Uterus (tissue), 4 donors: Measurements from ENCODE around the gene AP1B1. TPM values are rescaled to one million over a fixed set of nuclear protein-coding genes. Genes with fewer than 3 reads are reported as not detected.

Experiments
- DNase-seq, 2 donors: peaks; one replicate each; pipeline ENCODE4 v3.0.0-alpha.2; 2019 to 2020
- H3K27ac ChIP-seq, 2 donors: fragments of 200-600 bp; sonication (generic); 1 replicate in 1 of 2; 2 replicates in 1 of 2; pipeline ENCODE4 v1.5.1; 2016 to 2018
- H3K27me3 ChIP-seq, 2 donors: fragments of 200-600 bp; sonication (generic); one replicate each; pipeline ENCODE4 v1.5.1; 2018 to 2019; ENCODE audit warnings: control low read depth in 1 of 2
- H3K36me3 ChIP-seq, 2 donors: fragments of 200-600 bp; sonication (generic); one replicate each; pipeline ENCODE4 v1.5.1; 2019; ENCODE audit warnings: control low read depth in 1 of 2
- H3K4me1 ChIP-seq, 2 donors: fragments of 200-600 bp; sonication (generic); one replicate each; pipeline ENCODE4 v1.5.1; 2018 to 2019; ENCODE audit warnings: control low read depth in 1 of 2
- H3K4me3 ChIP-seq, 2 donors: fragments of 200-600 bp; sonication (generic); 1 replicate in 1 of 2; 2 replicates in 1 of 2; pipeline ENCODE4 v1.5.1; 2018 to 2019; ENCODE audit warnings: mild to moderate bottlenecking in 1 of 2
- H3K9me3 ChIP-seq, 2 donors: fragments of 200-600 bp; sonication (generic); one replicate each; pipeline ENCODE4 v1.5.1; 2019; ENCODE audit warnings: control low read depth in 1 of 2
- POLR2A ChIP-seq, 2 donors: fragments of 450-650 bp; IDR thresholded peaks; one replicate each; pipeline ENCODE4 v1.6.1; 2016; ENCODE audit warnings: antibody characterized with exemption in 2 of 2, mild to moderate bottlenecking in 1 of 2, moderate library complexity in 1 of 2
- intact Hi-C: fragments of 100-400 bp; cut with DNase I; formaldehyde crosslinking; loops from one replicate; pipeline ENCODE4 v1.15.1; 2023; ENCODE audit warnings: low total_unique reads
- total RNA-seq, 4 donors: library from RNA; depleted of rRNA in 3 of 4; stranded (reverse); fragments of >200 nt in 3 of 4; gene quantifications; one replicate each; pipeline versions ENCODE4 v1.1.0 to v1.2.4, GENCODE V29; 2014 to 2023
- TF ChIP-seq, protein P1 (sequence below), 4 experiments: fragments of 200-600 bp in 2 of 4; fragments of 450-650 bp in 2 of 4; sonication (generic) in 2 of 4; IDR thresholded peaks; one replicate each; pipeline ENCODE4 v1.5.1; 2016 to 2019; ENCODE audit warnings: antibody characterized with exemption in 4 of 4, mild to moderate bottlenecking in 2 of 4, moderate library complexity in 1 of 4
- donor health status: DM: yes; HTN: yes; CAD: no.

Gene AP1B1
- total RNA-seq, 4 donors from 2014 or later: 32.3 to 49.6 (median 36.6) TPM

GRCh38 chr22:29316141-29316828, 72.1 kb downstream of the AP1B1 start:
- DNase-seq: no peak
- Histone ChIP-seq H3K27ac (no peak overlapping the region), H3K4me3 (no peak overlapping the region), H3K9me3 (no peaks in the 10 kb centered on the region), H3K36me3 (no peaks in the 10 kb centered on the region), H3K4me1 (peaks cover 0 to 32% of the 10 kb centered on the region in 2 donors), H3K27me3 (peaks cover 17 to 21% of the 10 kb centered on the region in 2 donors)
- intact Hi-C loops: no loop called here
- TF ChIP-seq POLR2A (IDR thresholded peaks at IDR 0.05): no peak
- TF ChIP-seq, protein P1, sequence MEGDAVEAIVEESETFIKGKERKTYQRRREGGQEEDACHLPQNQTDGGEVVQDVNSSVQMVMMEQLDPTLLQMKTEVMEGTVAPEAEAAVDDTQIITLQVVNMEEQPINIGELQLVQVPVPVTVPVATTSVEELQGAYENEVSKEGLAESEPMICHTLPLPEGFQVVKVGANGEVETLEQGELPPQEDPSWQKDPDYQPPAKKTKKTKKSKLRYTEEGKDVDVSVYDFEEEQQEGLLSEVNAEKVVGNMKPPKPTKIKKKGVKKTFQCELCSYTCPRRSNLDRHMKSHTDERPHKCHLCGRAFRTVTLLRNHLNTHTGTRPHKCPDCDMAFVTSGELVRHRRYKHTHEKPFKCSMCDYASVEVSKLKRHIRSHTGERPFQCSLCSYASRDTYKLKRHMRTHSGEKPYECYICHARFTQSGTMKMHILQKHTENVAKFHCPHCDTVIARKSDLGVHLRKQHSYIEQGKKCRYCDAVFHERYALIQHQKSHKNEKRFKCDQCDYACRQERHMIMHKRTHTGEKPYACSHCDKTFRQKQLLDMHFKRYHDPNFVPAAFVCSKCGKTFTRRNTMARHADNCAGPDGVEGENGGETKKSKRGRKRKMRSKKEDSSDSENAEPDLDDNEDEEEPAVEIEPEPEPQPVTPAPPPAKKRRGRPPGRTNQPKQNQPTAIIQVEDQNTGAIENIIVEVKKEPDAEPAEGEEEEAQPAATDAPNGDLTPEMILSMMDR (IDR thresholded peaks at IDR 0.05): no peak

DNA sequence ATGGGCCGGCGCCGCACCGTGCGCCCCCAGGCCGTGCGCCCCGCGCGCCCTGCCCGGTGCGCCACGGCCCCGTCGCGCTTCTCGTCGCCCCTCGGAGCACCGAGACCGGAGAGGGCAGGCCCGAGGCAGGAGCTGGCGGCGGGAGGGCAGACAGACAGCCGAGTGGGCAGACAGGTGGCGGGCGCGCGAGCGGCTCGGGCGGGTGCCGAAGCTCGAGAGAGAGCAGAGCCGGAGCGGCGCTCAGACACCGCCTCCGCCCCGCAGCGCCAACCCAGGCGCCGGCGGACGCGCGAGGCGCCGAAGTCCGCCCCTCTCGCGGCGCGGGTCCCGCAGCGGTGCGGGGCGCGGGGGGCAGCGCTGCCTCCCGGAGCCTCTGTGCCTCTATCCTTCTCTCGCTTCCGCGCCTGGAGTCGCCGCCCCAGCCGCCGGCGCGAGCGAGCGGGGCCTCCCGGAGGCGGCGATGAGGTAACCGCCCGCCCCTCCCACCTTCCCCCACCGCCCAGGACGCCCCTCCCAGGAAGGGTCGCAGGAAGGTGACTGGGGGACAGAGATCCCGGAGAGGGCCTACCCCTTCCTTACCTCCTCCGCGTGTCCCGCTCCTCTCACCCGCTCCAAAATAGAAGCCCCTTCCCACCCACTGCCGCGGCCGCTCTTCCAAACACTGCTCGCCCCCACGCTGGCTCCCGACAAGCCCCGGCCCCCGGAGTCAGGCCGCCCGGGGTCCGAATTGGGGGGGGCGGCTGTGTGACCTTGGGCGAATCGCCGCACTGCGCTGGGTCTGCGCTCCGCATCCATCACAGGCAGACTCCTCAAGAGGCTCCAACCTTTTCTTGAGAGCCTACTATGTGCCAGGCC, 72.9 kb downstream of the AP1B1 start, which contains the start of gene RASL10A:
RASL10A (minus strand) TSS at position 412 of the 855 bp plus-strand sequence. CDS start 451 bp downstream, outside the sequence.
- intact Hi-C loops: no loop called here
- H3K9me3 ChIP-seq: no peaks in the 10 kb centered on the region
- peak within 1 kb of the TSS in 1 of 2 donors; percentile 19 for H3K4me3 ChIP-seq
- H3K4me1 ChIP-seq: peaks cover 4 to 37% of the 10 kb centered on the region in 2 donors
- no peak within 1 kb of the TSS for H3K27ac ChIP-seq
- no peaks in the 10 kb centered on the region for H3K36me3 ChIP-seq
- TF ChIP-seq, protein P1 (IDR thresholded peaks at IDR 0.05): no peak
- peak in 1 of 2 donors; percentile 5 for TF ChIP-seq POLR2A (IDR thresholded peaks at IDR 0.05)
- H3K27me3 ChIP-seq: peaks cover 17 to 21% of the 10 kb centered on the region in 2 donors
- DNase-seq: no peak

GRCh38 chr22:29314537-29315285, 73.7 kb downstream of the AP1B1 start:
- DNase-seq: no peak
- Histone ChIP-seq H3K9me3 (no peaks in the 10 kb centered on the region), H3K4me1 (peaks cover 7 to 41% of the 10 kb centered on the region in 2 donors)

DNA sequence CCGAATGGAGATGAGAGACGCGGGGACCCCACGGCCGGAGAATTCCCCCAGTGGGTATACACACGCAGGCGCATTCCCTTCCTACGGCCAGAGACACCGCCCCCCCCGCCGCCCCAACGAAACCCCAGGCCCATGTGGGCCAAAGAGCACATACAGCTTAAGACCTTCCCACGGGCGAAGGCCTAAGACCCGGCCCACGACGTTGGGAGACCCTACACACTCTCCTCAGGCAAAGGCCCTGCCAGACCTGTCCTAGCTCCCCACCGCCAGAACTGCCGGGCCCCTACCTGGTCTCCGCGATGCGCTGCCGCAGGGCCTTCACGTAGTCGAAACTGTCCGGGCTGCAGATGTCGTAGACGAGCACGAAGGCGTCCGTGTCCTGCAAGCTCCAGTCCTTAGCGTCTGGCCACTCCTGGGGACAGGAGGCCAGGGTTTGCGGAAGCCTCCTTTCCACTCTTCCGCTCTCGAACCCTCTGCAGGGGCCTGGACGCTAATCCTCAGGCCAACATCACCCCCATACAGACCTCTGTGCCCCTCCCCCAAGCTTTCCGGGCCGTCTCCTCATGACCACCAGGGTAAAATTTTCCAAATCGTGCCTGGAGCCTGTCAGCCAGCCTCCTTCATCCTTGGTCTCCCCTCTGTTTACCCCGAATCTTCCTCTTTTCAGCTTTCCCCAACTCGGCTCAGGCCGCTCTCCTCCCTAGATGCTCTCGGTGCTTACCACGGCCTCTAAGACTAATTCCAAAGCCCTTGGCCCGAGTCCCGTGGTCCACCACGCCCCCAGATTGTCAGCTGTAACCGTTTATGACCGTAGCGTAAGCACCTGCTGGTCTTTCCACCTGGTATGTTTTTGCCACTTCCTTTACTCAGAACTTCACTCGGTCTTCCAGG, 74.5 kb downstream of the AP1B1 start:
- intact Hi-C loops: no loop called here
- Histone ChIP-seq H3K27ac (no peak overlapping the region), H3K4me3 (no peak overlapping the region), H3K9me3 (no peaks in the 10 kb centered on the region), H3K36me3 (no peaks in the 10 kb centered on the region), H3K27me3 (peaks cover 17 to 21% of the 10 kb centered on the region in 2 donors), H3K4me1 (peaks cover 7 to 41% of the 10 kb centered on the region in 2 donors)
- DNase-seq: no peak
- TF ChIP-seq POLR2A (IDR thresholded peaks at IDR 0.05): no peak
- TF ChIP-seq, protein P1 (IDR thresholded peaks at IDR 0.05): no peak

More at GRCh38 chr22:29314537-29315285, 73.7 kb downstream of the AP1B1 start:
- TF ChIP-seq POLR2A (IDR thresholded peaks at IDR 0.05): peak in 1 of 2 donors; percentile 6
- TF ChIP-seq, protein P1 (IDR thresholded peaks at IDR 0.05): no peak
- Histone ChIP-seq H3K27me3 (peaks cover 17 to 21% of the 10 kb centered on the region in 2 donors), H3K36me3 (no peaks in the 10 kb centered on the region), H3K4me3 (no peak overlapping the region), H3K27ac (no peak overlapping the region)
- intact Hi-C loops: no loop called here
